Middle frontal gyrus (tissue), 1 donor: ENCODE data around the gene RSBN1L.
"Not testable (repeated sequence)": the region's sequence is repeated elsewhere in the genome, so short reads cannot be mapped to it uniquely, and the experiment has no call there.

Experiments
- DNase-seq: peaks from one replicate; pipeline ENCODE4 v3.0.0-alpha.2; 2015; ENCODE audit warnings: low spot score; ENCODE audit errors: extremely low spot score

Gene RSBN1L

DNA sequence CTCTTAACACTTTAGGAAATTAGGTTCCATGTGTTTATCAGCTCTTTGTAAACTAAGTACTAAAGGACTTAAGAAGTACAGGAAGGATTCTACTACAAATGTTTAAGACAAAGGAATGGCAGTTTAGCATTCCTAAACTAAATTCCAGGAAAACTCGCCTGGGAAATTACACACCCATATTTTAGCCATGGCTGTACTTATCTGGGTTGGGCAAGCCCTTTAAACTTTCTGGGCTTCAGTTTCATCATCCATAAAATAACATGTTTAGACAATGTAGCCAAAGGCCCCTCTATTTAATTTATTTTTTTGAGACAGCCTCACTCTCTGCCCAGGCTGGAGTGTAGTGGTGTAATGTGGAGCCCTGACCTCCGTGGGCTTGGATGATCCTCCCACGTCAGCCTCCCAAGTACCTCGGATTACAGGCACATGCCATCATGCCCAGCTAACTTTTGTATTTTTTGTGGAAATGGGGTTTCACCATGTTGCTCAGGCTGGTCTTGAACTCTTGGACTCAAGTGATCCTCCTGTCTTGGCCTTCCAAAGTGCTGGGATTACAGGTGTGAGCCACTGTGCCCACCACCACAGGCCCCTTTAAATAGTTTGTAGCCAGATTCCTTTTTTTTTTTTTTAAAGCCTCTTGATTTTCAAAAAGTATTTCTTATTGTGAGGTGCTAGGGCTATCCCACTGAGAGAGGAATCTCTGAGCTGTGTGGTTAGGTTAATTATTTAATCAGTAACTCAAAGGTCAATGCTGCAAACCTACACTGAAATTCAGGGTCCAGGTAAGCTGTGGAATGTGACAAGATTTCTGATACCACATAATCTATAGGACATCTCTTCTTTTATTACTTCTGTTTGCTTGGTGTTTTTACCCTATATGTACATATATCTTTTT lies 69.9 kb downstream of the RSBN1L start:
- DNase-seq = no peak

DNA sequence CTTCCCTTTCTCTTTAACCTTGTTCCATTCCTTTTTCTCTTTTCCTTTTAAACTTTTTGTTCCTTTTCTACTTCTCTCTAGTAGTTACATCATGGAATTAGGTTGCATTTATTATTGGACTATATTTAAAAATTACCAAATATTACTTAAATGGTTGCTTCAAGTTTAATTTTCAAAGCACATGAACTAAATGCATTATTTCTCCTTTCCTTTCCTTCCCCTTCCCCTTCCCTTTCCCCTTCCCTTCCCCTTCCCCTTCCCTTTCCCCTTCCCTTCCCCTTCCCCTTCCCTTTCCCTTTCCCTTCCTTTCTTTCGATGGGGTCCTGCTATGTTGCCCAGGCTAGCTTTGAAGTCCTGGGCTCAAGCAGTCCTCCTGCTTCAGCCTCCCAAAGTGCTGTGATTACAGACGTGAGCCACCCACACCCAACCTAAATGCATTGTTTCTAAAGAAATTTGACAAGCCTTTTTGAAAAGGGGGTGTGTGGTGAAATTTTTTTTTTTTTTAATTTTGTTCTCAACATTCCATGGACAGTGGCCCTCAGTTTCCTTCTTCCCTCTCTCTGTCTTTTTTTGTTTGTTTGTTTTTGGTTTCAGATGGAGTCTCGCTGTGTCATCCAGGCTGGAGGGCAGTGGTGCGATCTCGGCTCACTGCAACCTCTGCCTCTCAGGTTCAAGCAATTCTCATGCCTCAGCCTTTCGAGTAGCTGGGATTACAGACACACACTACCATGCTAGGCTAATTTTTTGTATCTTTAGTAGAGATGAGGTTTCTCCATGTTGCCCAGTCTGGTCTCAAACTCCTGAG lies 70.7 kb downstream of the RSBN1L start:
- DNase-seq = no peak

DNA sequence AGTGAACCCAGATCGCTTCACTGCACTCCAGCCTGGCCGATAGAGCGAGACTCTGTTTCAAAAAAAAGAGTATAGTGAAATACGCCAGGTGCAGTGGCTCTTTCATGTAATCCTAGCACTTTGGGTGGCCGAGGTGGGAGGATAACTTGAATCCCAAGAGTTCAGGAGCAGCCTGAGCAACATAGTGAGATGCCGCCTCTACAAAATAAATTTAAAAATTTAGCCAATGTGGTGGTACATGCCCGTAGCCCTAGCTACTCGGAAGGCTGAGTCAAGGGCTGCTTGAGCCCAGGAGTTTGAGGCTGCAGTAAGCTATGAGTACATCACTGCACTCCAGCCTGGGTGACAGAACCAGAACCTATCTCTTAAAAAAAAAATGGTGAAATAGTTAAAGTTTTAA lies 74.1 kb downstream of the RSBN1L start:
- no peak for DNase-seq

DNA sequence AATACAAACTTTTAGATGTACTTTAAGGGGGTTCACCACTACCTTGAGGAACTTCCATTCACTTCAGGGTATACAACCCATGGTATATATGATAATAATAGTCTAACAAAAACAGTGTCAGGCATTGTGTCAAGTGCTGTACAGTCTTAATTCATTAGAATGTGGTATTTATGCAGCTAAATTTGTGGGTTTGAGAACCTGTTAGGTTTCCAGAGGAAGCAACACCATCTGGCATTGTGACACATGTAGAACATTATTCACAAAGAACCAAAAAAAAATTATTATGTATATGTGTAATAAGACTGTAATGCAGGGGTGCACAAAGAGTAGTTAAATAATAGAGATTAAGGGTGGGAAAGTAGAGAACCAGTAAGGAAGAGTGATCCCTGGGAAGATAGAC lies 75.6 kb downstream of the RSBN1L start:
- no peak for DNase-seq

DNA sequence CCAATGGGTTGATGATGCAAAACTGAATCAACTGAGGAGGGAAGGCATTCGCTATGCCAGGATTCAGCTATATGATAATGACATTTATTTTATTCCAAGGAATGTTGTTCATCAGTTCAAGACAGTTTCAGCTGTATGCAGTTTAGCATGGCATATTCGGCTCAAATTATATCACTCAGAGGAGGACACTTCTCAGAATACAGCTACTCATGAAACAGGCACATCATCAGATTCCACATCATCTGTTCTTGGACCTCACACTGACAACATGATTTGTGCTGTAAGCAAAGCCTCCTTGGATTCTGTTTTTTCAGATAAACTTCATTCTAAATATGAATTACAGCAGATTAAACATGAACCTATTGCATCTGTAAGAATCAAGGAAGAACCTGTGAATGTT lies 82.3 kb downstream of the RSBN1L start:
- DNase-seq = no peak

DNA sequence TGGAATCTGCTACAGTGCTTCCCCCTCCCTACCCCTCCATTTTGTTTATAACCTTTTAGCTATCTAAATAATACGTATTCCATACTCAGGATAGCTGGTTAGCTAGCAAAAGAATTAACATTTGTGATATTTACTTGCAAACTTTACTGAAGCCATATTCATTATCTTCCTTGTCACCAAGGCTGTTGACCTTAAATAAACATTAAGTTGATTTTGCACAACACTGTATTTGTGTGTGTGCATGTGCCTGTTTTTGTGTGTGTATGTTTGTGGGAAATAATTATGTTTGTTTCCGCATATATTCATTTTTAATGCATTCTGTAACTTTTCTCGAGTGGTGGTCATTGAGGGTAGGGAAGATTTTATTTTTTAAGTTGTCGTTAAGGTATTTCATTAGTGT lies 86.1 kb downstream of the RSBN1L start:
- DNase-seq = no peak

DNA sequence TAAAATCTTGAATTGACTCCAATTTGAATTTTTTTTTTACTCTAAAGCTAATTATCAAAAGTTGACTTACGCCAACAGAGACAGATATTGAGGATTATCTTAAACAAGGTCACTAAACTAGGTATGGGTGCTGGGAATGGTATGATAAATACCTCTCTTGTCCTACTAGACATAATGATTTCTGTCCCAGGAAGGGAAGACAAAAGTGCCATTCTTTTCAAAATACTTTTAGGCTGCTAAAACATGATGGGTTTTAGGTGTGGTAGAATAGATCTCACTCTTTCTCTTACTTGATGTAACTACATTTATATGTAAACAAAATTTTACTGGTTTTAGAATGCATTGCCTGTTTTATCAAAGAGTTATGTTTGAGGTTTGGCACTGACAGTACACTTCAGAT lies 86.9 kb downstream of the RSBN1L start:
- no peak for DNase-seq

DNA sequence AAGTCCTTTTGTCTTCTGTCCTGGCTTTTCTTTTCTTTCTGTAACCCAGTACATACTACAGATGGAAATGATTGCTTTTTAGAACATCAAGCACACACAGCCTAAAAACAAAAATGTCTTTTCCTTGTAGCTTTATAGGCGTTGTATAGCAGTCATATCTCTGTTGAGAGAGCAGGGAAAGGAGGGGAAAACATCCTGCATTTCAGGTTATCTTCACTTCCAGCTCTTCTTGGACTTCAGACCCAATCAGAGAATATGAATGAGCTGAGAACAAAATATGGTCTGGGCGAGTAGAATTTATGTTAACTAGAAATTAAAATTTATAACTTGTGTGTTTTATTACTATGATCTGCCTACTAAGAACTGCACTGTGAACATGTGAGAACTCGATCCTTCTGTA lies 87.3 kb downstream of the RSBN1L start:
- DNase-seq = no peak

DNA sequence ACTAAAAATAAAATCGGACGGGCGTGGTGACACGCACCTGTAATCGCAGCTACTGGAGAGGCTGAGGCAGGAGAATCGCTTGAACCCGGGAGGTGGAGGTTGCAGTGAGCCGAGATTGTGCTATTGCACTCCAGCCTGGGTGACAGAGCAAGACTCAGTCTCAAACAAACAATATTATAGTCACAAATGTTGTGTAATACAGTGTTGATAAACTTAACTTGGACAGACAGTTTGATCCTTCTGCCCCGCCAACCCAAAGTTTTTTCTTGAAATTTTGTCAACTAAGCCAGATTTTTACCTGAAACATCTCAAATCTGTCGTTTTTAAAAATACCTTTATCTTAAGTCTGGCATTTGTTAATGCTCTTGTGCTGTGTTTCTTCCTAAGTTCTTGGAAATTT lies 88.2 kb downstream of the RSBN1L start:
- not testable (repeated sequence) for DNase-seq

DNA sequence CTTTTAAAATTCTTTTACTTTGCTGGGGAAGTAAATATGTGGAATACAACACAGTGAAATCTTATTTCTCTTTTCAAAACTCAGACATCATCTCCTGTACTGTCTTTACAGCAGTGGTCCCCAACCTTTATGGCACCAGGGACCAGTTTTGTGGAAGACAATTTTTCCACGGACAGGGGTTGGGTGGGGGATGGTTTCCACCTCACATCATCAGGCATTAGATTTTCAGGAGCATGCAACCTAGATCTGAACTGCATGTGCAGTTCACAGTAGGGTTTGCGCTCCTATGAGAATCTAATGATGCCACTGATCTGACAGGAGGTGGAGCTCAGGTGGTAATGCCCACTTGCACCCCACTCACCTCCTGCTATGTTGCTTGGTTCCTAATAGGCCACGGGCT lies 89.8 kb downstream of the RSBN1L start:
- no peak for DNase-seq

DNA sequence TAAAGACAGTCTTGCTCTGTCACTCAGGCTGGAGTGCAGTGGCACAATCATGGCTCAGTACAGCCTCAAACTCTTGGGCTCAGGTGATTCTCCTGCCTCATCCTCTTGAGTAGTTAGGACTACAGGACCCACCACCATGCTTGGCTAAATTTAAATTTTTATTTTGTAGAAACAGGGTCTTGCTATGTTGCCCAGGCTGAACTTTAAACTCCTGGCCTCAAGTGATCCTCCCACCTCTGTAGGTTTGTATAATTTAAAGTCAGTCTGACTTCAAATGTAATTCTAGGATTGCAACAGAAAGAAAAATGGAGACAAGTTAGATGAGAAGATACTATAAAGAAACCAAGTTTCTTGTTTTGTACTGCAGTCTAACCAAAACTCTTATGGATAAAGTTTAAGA lies 90.5 kb downstream of the RSBN1L start:
- DNase-seq = no peak

DNA sequence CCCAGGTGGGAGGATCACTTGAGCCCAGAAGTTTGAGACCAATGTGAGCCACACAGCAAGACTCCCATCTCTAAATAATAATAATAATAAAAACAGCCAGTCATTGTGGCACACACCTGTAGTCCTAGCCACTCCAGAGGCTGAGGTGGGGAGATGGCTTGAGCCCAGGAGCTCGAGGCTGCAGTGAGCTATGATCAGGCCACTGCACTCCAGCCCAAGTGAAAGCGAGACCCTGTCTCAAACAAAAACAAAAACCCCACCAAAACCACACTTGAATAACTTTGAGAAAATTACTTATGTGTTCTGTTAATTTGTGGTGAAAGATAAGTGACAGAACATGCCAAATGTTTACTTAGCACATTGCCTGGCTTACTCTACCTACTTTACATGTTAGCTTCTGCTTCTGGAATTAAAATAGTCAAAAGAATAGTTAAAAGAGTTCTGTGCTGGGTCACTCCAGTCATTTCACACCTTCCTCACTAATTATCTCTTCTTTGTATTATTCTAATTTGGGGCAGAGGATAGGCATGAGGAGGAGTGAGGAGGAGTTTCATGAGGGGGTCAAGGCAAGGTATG lies 92.2 kb downstream of the RSBN1L start:
- no peak for DNase-seq

DNA sequence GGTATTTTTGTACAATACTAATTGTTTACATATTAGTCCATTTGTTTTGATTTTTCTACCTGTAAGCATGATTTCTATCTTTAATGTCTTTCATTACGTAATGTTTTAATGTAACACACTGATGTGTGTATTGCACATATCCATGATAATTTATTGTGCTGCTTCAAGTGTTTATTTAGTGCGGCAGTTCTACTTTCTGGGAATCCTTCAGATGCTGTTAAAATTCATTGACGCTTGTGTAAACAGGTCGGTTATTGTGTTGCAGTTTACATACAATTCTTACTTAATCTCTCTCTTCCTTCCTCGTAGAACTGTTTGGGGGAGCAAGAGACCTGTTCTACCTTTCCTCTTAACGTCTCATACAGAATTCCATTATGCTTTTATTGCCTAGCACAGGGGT lies 95.1 kb downstream of the RSBN1L start:
- no peak for DNase-seq

DNA sequence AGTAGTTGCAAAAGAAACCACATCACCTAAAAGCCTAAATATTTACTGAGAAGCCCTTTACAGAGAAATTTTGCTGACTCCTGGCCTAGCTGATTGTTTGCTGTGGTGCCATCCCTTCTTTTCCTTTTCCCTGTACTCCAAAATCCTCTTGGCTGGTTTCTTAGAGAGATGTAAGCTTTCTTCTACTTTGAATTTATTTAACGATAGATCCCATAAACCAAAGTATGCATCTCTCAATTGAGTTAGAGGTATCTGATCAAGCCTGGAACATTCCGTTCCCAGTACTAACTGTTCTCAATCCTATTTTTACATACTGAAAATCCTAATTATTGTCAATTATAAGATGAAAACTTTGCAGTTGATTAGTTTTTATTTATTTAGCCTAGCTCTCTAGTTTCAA lies 95.7 kb downstream of the RSBN1L start:
- no peak for DNase-seq

DNA sequence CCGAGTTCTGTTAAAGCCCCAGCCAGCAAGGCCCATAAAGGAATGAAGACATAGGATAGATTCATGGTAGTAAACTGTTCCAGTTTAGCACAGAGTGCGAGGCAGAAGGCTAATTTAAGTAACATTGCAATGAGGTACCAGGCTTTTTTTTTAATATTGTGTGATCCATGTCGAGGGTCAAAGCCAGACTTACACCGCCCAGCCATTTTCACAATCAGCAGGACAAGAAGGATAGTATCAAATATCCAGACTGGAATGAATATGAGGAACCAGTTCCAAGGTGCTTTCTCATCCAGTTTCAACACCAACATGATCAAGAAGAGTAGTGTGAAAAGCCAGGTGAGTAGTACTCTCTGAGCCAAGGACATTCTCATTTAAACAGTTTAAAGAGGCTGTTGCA lies 97.7 kb downstream of the RSBN1L start:
- no peak for DNase-seq

DNA sequence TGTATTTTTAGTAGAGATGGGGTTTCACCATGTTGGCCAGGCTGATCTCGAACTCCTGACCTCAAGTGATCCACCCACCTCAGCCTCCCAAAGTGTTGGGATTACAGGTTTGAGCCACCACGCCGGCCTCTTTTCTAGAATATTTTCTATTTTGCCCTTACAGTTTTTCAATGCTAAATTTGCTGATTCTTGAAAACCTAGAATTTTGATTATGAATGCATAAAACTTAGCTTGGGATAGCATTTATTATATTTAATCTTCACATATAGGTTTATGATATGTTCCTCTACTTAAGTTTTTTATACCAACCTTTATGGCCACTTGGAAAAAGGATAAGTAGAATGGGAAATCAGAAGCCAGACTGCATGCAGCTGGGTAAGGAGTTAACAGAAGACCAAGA lies 99.8 kb downstream of the RSBN1L start:
- DNase-seq = no peak

DNA sequence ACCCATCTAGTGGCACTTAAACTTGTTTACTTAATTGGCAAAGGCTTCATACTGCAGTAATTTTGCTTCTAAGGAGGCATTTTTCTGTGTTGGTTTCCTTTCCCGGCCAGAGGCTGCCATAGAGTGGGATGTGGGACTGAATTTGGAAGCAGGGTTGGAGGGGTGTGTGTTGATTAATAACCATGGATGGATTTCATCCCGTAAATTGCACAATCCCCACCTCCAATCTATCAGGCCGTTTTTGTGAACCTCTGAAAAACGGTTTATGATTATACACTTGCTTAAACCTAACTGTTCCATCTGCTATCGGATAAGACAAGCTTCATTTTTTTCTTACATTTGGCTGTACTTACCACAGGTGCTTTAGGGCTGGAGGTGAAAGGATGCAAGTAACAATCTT lies 100.7 kb downstream of the RSBN1L start:
- no peak for DNase-seq

DNA sequence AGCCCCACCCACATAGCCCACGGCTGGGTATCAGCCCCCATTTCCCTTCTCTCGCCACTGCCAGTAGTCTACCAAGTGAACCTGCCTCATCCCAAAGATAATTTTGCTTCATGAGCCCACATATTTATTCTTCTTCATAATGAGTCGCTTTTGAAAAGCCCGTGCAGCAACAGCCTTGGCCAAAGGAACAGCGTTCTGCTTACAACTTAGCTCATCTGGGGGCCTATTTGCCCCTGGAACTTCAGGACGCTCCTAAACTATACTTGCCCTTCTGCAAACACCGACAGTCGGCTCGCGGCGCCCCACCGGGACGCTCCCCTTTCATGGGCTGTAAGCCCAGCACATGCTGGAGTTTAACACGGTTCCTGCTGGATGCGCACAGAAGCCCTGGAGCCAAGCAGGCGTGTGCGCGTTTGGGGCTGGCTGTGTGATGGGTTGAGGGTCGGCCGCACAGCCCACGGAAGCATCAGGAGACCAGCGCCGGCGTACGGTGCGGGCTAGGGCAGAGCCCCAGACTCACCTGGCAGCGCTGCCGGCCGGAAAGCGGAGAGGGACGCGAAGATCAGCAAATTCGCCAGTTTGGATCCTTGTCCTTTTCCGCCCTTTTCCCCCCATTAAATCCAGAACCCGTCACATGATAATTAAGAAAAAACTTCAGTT lies 101.6 kb downstream of the RSBN1L start:
- DNase-seq = no peak

DNA sequence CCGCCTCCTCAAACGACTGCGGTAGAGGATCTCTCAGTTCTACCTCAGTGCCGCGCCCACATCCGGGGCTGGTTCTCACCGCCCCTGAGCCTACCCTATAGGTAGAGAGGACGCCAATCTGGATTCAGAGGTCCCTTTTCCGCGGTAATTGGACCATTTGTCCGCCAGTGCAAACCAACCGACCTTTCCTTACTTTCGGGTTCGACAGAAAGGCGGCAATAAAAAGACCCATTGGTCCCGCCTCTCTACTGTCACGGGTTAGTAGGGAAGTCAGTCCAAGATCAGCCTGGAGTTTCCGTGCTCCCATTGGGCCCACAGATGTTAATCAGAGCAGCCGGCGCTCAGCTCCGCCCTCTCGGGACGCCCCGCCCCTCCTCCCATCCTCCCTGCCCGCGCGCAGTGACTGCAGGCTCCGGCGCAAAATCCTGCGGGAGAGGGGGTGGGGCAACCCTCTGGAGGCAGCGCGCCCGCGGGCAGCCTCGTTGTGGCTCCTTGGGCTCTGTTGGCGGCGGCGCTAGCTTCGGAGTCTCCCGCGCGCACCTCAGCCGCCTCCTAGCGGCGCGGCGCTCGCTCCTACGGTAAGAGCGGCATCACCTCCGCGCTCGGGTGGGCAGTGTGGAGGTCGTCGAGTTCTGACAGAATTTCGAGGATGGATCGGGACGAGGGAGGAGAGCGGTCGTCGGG lies 102.3 kb downstream of the RSBN1L start, which contains the start of the genes PHTF2 and TMEM60:
TSS of gene PHTF2 (plus strand) at position 380 of the 684 bp plus-strand sequence.
TSS of gene TMEM60 (minus strand) at position 41 of the 684 bp plus-strand sequence. CDS start 4,061 bp downstream, outside the sequence.
- DNase-seq = peak; percentile 98

DNA sequence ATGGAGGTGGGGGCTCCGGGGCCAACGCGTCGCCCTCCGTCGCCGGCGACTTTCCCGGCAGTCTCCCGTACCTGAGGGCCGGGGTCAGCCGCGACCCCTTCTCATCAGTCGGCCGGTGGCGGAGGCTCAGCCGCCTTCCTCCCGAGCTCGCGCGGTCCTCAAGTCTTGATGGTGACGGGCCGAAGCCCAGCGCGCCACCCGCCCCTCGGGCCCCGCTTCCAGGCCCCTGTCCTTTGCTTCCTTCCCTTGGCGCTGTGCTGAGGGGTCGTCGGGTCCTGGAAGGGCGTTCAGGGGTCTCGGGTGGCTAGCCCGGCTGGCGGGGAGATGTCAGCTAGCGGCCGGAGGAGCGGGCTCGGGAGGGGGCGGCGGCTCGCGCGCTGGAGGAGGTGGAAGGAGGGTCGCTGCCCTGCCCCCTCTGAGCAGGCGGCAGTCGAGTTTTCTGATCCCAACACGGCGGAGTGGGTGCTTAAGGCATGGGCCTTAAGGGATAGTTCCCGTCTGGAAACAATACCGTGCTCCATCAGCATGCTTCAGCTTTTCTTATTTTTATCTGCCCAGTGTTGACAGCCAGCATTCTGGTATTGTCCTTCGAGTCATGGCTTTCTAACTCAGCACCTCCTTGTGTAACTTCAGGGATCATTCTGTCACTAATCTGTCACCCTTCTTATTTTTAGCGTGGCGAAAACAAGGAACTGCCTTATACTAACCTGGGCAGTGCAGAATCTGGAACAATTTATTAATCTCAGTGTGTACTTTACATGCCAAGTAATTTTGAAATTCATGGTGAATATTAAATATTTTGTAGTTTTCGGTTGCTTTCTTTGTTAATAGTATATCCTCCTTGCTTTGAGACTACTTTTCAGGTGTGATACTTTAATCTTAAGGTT lies 103.1 kb downstream of the RSBN1L start:
- no peak for DNase-seq
